LNCaP clone FGC (cell line): ENCODE results near the gene MAPK9.

Experiments
- DNase-seq: peaks from one replicate; pipeline ENCODE4 v3.0.0-alpha.2; 2011; ENCODE audit warnings: low read depth
- H3K4me3 ChIP-seq: 2 replicates; pipeline ENCODE4 v1.5.1; 2011; ENCODE audit warnings: mild to moderate bottlenecking, low read depth, low read length, control low read depth
- CTCF ChIP-seq: IDR thresholded peaks from 2 replicates; pipeline ENCODE4 v1.5.1; 2012; ENCODE audit warnings: mild to moderate bottlenecking; ENCODE audit not compliant: control insufficient read depth, insufficient read depth; ENCODE audit errors: extremely low read depth

MAPK9 gene

GRCh38 chr5:180199390-180199789 is 92.5 kb downstream of the MAPK9 start:
- DNase-seq: no peak
- TF ChIP-seq CTCF: no peak
- no peak overlapping the region for H3K4me3 ChIP-seq

GRCh38 chr5:180198208-180198607 is 93.7 kb downstream of the MAPK9 start:
- no peak overlapping the region for H3K4me3 ChIP-seq
- no peak for TF ChIP-seq CTCF
- DNase-seq: no peak

GRCh38 chr5:180197016-180197702 is 94.7 kb downstream of the MAPK9 start:
- no peak for DNase-seq
- H3K4me3 ChIP-seq: no peak overlapping the region
- no peak for TF ChIP-seq CTCF

GRCh38 chr5:180194410-180195345 is 97.2 kb downstream of the MAPK9 start:
- TF ChIP-seq CTCF: no peak
- no peak overlapping the region for H3K4me3 ChIP-seq
- no peak for DNase-seq

- H3K4me3 ChIP-seq: no peak overlapping the region
- no peak for DNase-seq
- TF ChIP-seq CTCF: no peak
These were observed 98.0 kb downstream of the MAPK9 start for GRCh38 chr5:180193749-180194375.

- no peak overlapping the region for H3K4me3 ChIP-seq
- DNase-seq: no peak
- no peak for TF ChIP-seq CTCF
These were observed 100.2 kb downstream of the MAPK9 start for GRCh38 chr5:180191716-180192115.
